Endothelial cell of umbilical vein (primary cell): Measurements from ENCODE around the gene CDK5RAP2. TPM values are rescaled to one million over a fixed set of nuclear protein-coding genes. Genes with fewer than 3 reads are reported as not detected.
"Not testable (repeated sequence)": the region's sequence is repeated elsewhere in the genome, so short reads cannot be mapped to it uniquely, and the experiment has no call there.

Source experiments
- BruUV-seq: library from RNA; stranded (reverse); fragments of 400-500 nt; replicated peaks from 2 replicates; lab custom pipeline; 2021; lab: Mats Ljungman, UMichigan
- CTCF ChIA-PET: fragments of 300-600, 350-600 bp; sonication (Branson Sonifier 250); formaldehyde crosslinking; loops from one replicate; lab custom pipeline; 2021; ENCODE audit warnings: antibody characterized with exemption, inconsistent platforms; lab: Charles Lee
- POLR2A ChIA-PET: fragments of 300-600, 350-600 bp; sonication (Branson Sonifier 250); formaldehyde crosslinking; loops from one replicate; lab custom pipeline; 2021; ENCODE audit warnings: antibody characterized with exemption, inconsistent platforms; lab: Charles Lee
- DNase-seq: peaks from one replicate; pipeline ENCODE4 v3.0.0-alpha.2; 2011; ENCODE audit warnings: low read depth, low spot score
- FAIRE-seq: peaks from 2 replicates; lab custom pipeline; 2011; peaks lifted over from hg19 to GRCh38; lab: Jason Lieb, UNC
- H2AFZ ChIP-seq: 2 replicates; pipeline ENCODE4 v1.6.0; 2012; ENCODE audit warnings: low read depth, low read length, control low read depth, inconsistent platforms
- H3K27ac ChIP-seq: 2 replicates; pipeline ENCODE4 v1.5.1; 2011; ENCODE audit warnings: low read depth, mild to moderate bottlenecking, control low read depth, low read length, moderate library complexity; ENCODE audit not compliant: insufficient read depth
- H3K27me3 ChIP-seq, 2 experiments: 2 replicates each; pipeline versions ENCODE4 v1.6.0 to v1.6.1; 2011; ENCODE audit warnings: low read length in 2 of 2, mixed read lengths in 1 of 2; ENCODE audit not compliant: control insufficient read depth in 2 of 2, insufficient read depth in 2 of 2
- H3K36me3 ChIP-seq, 2 experiments: 2 replicates in 1 of 2; 3 replicates in 1 of 2; pipeline ENCODE4 v1.5.1; 2011; ENCODE audit warnings: low read length in 2 of 2, mild to moderate bottlenecking in 1 of 2, moderate library complexity in 1 of 2; ENCODE audit not compliant: control insufficient read depth in 2 of 2, insufficient read depth in 2 of 2; ENCODE audit errors: extremely low read depth in 1 of 2
- H3K4me1 ChIP-seq: 3 replicates; pipeline ENCODE4 v1.5.1; 2011; ENCODE audit warnings: mild to moderate bottlenecking, low read length; ENCODE audit not compliant: control insufficient read depth, insufficient read depth; ENCODE audit errors: extremely low read depth
- H3K4me2 ChIP-seq: 2 replicates; pipeline ENCODE4 v1.6.1; 2011; ENCODE audit warnings: low read length, control low read depth, mixed read lengths; ENCODE audit not compliant: insufficient read depth
- H3K4me3 ChIP-seq, 3 experiments: fragments of 200-600 bp in 1 of 3; sonication (generic), shearing (Covaris generic) in 1 of 3; replicated peaks in 1 of 3; 2 replicates each; pipeline ENCODE4 v1.5.1; 2011 to 2016; ENCODE audit warnings: control low read depth in 3 of 3, low read length in 3 of 3, mild to moderate bottlenecking in 2 of 3, inconsistent platforms in 1 of 3, low read depth in 1 of 3, moderate library complexity in 1 of 3; ENCODE audit not compliant: insufficient read depth in 1 of 3
- H3K79me2 ChIP-seq: 2 replicates; pipeline ENCODE4 v1.6.0; 2012; ENCODE audit warnings: low read length, inconsistent platforms; ENCODE audit not compliant: control insufficient read depth, insufficient read depth
- H3K9ac ChIP-seq: replicated peaks from 2 replicates; pipeline ENCODE3; 2011; ENCODE audit warnings: low read length, control low read depth; ENCODE audit not compliant: insufficient read depth; ENCODE audit errors: extremely low read depth
- H3K9me1 ChIP-seq: replicated peaks from 3 replicates; pipeline ENCODE4 v1.6.0; 2011; ENCODE audit warnings: mild to moderate bottlenecking, low read length; ENCODE audit not compliant: control insufficient read depth, insufficient read depth; ENCODE audit errors: extremely low read depth
- H3K9me3 ChIP-seq: replicated peaks from 2 replicates; pipeline ENCODE4 v1.5.1; 2012; ENCODE audit warnings: low read length, inconsistent platforms; ENCODE audit not compliant: control insufficient read depth, insufficient read depth
- H4K20me1 ChIP-seq: replicated peaks from 2 replicates; pipeline ENCODE3; 2011; ENCODE audit warnings: mild to moderate bottlenecking, low read length; ENCODE audit not compliant: control insufficient read depth, insufficient read depth; ENCODE audit errors: extremely low read depth
- EZH2 ChIP-seq: IDR thresholded peaks from 2 replicates; pipeline ENCODE4 v1.6.1; 2012; ENCODE audit warnings: borderline replicate concordance, low read depth, mild to moderate bottlenecking, moderate library complexity, low read length, inconsistent platforms; ENCODE audit not compliant: severe bottlenecking
- dilution Hi-C: fragments of 300-500 bp; cut with MboI; formaldehyde crosslinking; loops from one replicate; pipeline ENCODE4 v1.15.0; 2019; ENCODE audit warnings: low sequenced_read_pairs; ENCODE audit not compliant: extremely low pct_ligation_motif_present
- intact Hi-C: fragments of 100-400 bp; cut with micrococcal nuclease; formaldehyde crosslinking; loops from one replicate; pipeline ENCODE4 v1.10.0; 2022
- polyA plus RNA-seq, 4 experiments: library from polyadenylated mRNA; depleted of rRNA in 3 of 4; stranded (reverse) in 3 of 4; unstranded in 1 of 4; fragments of >200 nt; gene quantifications; 2 replicates each; pipeline versions ENCODE4 v1.2.1 to v1.2.3, GENCODE V29; 2011 to 2012; ENCODE audit warnings: missing spikeins in 1 of 4
- total RNA-seq: library from RNA; stranded (reverse); gene quantifications from 2 replicates; pipeline ENCODE4 v1.2.3, GENCODE V29; 2021
- TF ChIP-seq, protein P1 (sequence below), 2 donors: IDR thresholded peaks; 1 replicate in 1 of 2; 2 replicates in 1 of 2; pipeline ENCODE4 v1.5.1; 2011; ENCODE audit warnings: low read length in 2 of 2, mild to moderate bottlenecking in 2 of 2, moderate library complexity in 2 of 2, control low read depth in 1 of 2, inconsistent platforms in 1 of 2, low read depth in 1 of 2; ENCODE audit not compliant: insufficient read depth in 1 of 2; ENCODE audit errors: extremely low read depth in 1 of 2

Gene CDK5RAP2
- total and polyA plus RNA-seq, 2 donors (not counting 3 experiments of a cell fraction or from before 2014, with no cell fraction given): 17.5 to 56.7 TPM

DNA sequence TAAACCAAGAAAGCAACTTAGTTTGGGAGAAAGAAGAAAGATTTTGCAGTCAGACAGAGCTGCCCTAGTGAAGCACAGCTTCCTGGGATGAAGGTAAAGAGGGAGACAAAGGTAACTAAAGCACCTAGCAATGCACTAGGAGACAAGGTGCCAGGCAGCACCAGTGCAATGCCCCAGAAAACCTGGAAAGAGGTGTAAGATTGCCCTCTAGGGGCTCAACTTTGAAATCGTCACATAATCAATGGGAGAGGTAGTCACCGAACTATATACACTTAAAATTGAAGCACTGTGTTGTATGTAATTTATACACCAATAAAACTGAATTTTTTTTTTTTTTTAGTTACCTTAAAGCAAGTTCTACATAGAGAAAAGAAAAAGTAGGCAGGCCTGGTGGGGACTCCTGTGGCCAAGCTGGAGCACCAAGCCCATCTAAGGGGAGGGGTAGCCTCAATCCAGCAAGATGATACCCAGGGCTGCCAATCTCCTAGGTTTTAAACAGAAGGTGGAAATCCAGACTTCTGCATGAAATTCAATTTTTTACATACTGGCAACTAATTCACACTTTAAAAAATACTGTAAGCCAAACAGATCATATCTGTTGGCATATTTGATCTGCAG, 48.2 kb downstream of the CDK5RAP2 start:
- FAIRE-seq: peak; percentile 70
- no peaks in the 10 kb centered on the region for H3K79me2 ChIP-seq
- no TSS peak for BruUV-seq
- peaks cover 0 to 18% of the 10 kb centered on the region in 2 experiments for H3K36me3 ChIP-seq
- ChIA-PET POLR2A (no interaction called here), CTCF (interaction anchor here (1.0 to 1.9 kb wide), 7 partner anchors 10 to 1936 kb away, joined by 3 to 10 read pairs (median 5); no protein-coding TSS in a partner anchor)
- no peak overlapping the region for H2AFZ ChIP-seq
- intact Hi-C loops: loop anchor here (5.0 kb wide), 1 partner anchor 569 kb away; no protein-coding TSS in a partner anchor
- no peaks in the 10 kb centered on the region for H3K27me3 ChIP-seq
- H3K4me2 ChIP-seq: no peak overlapping the region
- no peaks in the 10 kb centered on the region for H3K4me1 ChIP-seq
- DNase-seq: peak; percentile 30
- no peak overlapping the region for H3K27ac ChIP-seq
- no peaks in the 10 kb centered on the region for H3K9me1 ChIP-seq
- dilution Hi-C loops: no loop called here
- TF ChIP-seq, protein P1, sequence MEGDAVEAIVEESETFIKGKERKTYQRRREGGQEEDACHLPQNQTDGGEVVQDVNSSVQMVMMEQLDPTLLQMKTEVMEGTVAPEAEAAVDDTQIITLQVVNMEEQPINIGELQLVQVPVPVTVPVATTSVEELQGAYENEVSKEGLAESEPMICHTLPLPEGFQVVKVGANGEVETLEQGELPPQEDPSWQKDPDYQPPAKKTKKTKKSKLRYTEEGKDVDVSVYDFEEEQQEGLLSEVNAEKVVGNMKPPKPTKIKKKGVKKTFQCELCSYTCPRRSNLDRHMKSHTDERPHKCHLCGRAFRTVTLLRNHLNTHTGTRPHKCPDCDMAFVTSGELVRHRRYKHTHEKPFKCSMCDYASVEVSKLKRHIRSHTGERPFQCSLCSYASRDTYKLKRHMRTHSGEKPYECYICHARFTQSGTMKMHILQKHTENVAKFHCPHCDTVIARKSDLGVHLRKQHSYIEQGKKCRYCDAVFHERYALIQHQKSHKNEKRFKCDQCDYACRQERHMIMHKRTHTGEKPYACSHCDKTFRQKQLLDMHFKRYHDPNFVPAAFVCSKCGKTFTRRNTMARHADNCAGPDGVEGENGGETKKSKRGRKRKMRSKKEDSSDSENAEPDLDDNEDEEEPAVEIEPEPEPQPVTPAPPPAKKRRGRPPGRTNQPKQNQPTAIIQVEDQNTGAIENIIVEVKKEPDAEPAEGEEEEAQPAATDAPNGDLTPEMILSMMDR (IDR thresholded peaks at IDR 0.05; ENCODE audit: extremely low read depth in 1 of 2, insufficient read depth in 1 of 2, low read depth in 1 of 2, low read length in 2 of 2): peak; percentile 25 to 40
- no peak for TF ChIP-seq EZH2
- no peak overlapping the region for H3K4me3 ChIP-seq
- no peaks in the 10 kb centered on the region for H4K20me1 ChIP-seq
- H3K9me3 ChIP-seq: no peaks in the 10 kb centered on the region
- H3K9ac ChIP-seq: no peak overlapping the region

DNA sequence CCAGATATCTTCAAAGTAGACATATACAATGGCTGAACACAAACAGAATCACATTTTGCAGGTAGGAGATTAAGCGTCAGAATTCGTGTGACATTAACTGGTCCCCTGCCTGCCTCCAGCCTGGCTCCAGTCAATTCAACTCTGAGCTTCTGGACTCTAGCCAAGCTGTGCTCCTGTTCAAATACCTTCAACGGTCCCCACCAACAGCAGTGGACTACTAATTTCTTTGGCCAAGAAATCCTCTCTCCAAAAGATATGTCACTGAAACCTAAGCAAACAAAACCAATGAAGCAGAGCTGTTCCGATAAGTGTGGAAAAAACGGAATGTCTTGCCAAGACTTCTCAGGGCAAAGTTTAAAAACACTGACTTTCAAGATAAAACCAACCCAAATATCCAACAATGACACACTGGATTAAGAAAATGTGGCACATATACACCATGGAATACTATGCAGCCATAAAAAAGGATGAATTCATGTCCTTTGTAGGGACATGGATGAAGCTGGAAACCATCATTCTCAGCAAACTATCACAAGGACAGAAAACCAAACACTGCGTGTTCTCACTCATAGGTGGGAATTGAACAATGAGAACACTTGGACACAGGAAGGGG, 49.6 kb downstream of the CDK5RAP2 start:
- intact Hi-C loops: loop anchor here (5.0 kb wide), 1 partner anchor 568 kb away; no protein-coding TSS in a partner anchor
- not testable (repeated sequence) for FAIRE-seq
- CTCF ChIA-PET: interaction anchor here (1.4 to 1.6 kb wide), 2 partner anchors 53 to 974 kb away, joined by 4 to 8 read pairs; no protein-coding TSS in a partner anchor

More for the DNA sequence above, 49.6 kb downstream of the CDK5RAP2 start:
- H3K4me2 ChIP-seq, H3K27me3 ChIP-seq, H3K9ac ChIP-seq, POLR2A ChIA-PET, H3K9me3 ChIP-seq, H3K4me1 ChIP-seq, H3K4me3 ChIP-seq, H4K20me1 ChIP-seq, dilution Hi-C loops, H3K27ac ChIP-seq, BruUV-seq, H3K79me2 ChIP-seq, H2AFZ ChIP-seq, H3K9me1 ChIP-seq, DNase-seq: not testable (repeated sequence)
- peaks cover 3 to 22% of the 10 kb centered on the region in 2 experiments for H3K36me3 ChIP-seq
